Measurements from ENCODE around the gene HAUS1.

DNA sequence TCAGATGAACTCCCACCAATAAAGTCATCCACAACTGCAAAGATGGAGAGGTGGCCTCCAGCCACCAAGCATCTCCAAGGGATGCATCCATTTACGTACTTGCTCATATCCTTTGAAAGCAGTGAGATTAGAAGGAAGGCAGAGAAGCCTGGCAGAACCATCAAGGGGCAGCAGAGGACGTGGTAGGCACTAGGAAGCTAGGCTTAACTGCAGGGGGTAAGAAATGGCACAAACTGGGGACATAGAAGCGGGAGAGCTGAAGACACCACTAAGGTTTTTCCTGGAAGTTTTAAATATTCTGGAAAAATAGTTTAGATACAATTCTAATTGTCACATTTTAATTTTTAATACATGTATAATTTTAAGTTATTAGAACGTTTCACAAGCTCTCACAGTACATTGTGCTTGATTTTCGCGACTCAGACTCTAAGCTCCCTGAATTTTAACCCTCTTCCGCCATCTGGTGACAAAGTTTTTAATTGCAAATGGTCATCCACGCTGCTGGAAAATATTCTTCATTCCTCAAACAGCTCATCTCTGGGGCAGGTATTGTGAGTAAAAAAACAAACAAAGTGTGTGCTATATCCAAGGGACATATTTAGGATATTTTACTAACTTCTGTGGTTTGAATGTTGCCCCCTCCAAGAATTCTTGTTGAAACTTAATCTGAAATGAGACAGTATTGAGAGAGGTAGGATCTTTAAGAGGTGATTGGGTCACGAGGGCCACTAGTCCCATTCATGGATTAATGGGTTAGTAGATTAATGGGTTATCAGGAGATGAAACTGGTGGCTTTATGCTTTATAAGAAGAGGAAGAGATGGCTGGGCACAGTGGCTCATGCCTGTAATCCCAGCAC, 30.5 kb upstream of the HAUS1 start:
- TF ChIP-seq, protein P1, sequence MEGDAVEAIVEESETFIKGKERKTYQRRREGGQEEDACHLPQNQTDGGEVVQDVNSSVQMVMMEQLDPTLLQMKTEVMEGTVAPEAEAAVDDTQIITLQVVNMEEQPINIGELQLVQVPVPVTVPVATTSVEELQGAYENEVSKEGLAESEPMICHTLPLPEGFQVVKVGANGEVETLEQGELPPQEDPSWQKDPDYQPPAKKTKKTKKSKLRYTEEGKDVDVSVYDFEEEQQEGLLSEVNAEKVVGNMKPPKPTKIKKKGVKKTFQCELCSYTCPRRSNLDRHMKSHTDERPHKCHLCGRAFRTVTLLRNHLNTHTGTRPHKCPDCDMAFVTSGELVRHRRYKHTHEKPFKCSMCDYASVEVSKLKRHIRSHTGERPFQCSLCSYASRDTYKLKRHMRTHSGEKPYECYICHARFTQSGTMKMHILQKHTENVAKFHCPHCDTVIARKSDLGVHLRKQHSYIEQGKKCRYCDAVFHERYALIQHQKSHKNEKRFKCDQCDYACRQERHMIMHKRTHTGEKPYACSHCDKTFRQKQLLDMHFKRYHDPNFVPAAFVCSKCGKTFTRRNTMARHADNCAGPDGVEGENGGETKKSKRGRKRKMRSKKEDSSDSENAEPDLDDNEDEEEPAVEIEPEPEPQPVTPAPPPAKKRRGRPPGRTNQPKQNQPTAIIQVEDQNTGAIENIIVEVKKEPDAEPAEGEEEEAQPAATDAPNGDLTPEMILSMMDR (IDR thresholded peaks at IDR 0.05), result peak; percentile 78
- no peak for TF ChIP-seq EZH2 (IDR thresholded peaks at IDR 0.05; ENCODE audit: borderline replicate concordance, insufficient read depth, low read depth, low read length, poor library complexity, severe bottlenecking)
